ENCODE data around the gene NPC2.

The NPC2 gene

GRCh38 chr14:74501691-74502090 is 8.6 kb upstream of the NPC2 start:
- DNase-seq: no peak

- DNase-seq: peak; percentile 47
Observed at GRCh38 chr14:74501135-74501614, 8.1 kb upstream of the NPC2 start.

GRCh38 chr14:74500417-74501134 is 7.5 kb upstream of the NPC2 start:
- no peak for DNase-seq

GRCh38 chr14:74495356-74495755 is 2.3 kb upstream of the NPC2 start:
- peak; percentile 85 for DNase-seq

- peak; percentile 99 for DNase-seq
Observed at GRCh38 chr14:74493343-74494261, 497 bp upstream of the NPC2 start, which contains the start of gene ISCA2. ISCA2 (plus strand) TSS chr14:74493765; CDS start chr14:74493775, 10 bp downstream.

GRCh38 chr14:74491956-74492775 is 939 bp downstream of the NPC2 start:
- peak; percentile 69 for DNase-seq

- no peak for DNase-seq
Observed at GRCh38 chr14:74490486-74490885, 2.6 kb downstream of the NPC2 start.

- no peak for DNase-seq
Observed at GRCh38 chr14:74488786-74489397, 4.2 kb downstream of the NPC2 start.

- no peak for DNase-seq
Observed at GRCh38 chr14:74486164-74486563, 6.9 kb downstream of the NPC2 start.

- DNase-seq: no peak
Observed at GRCh38 chr14:74483321-74483720, 9.8 kb downstream of the NPC2 start.

- no peak for DNase-seq
Observed at GRCh38 chr14:74482571-74482970, 10.5 kb downstream of the NPC2 start.

GRCh38 chr14:74480046-74480445 is 13.1 kb downstream of the NPC2 start:
- DNase-seq: no peak

GRCh38 chr14:74478996-74479635 is 14.0 kb downstream of the NPC2 start:
- no peak for DNase-seq

- no peak for DNase-seq
Observed at GRCh38 chr14:74476607-74477006, 16.5 kb downstream of the NPC2 start.

GRCh38 chr14:74476107-74476506 is 17.0 kb downstream of the NPC2 start:
- DNase-seq: no peak

GRCh38 chr14:74475678-74476077 is 17.4 kb downstream of the NPC2 start:
- DNase-seq: no peak

GRCh38 chr14:74474376-74474775 is 18.7 kb downstream of the NPC2 start:
- DNase-seq: no peak

- no peak for DNase-seq
Observed at GRCh38 chr14:74472601-74473000, 20.5 kb downstream of the NPC2 start.

GRCh38 chr14:74469548-74470518 is 23.3 kb downstream of the NPC2 start:
- DNase-seq: no peak

GRCh38 chr14:74468513-74468912 is 24.6 kb downstream of the NPC2 start:
- no peak for DNase-seq

GRCh38 chr14:74465335-74465734 is 27.8 kb downstream of the NPC2 start:
- DNase-seq: no peak

Data from hematopoietic multipotent progenitor cell treated with erythropoietin and hydrocortisone succinate and interleukin-3 and kit ligand, for 8 days (in vitro differentiated cells).